ENCODE data around the gene MGARP. TPM values are rescaled to one million over a fixed set of nuclear protein-coding genes. Genes with fewer than 3 reads are reported as not detected.

The MGARP gene
- total and polyA plus RNA-seq, 9 of the 15 experiments (the other 6 are each of a cell fraction or from before 2014, with no cell fraction given) = 0.11 to 0.45 (median 0.23) TPM; not detected in 4

DNA sequence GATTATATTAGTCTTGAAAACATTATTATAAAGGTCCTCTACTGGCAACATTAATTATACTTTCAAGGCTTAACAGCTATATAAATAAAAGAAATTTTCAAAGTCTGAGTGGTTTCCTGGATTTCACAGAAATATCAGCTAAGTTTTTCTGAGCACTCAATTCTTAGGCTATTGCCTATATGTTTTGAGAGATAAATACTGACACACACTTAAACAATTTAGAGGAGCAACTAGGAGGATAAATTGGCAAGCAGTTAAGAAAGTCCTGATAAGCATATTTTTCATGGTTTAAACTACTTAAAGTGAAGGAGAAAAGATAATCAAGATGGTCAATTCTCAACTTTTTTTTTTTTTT lies 2.7 kb upstream of the MGARP start:
- H3K4me1 ChIP-seq (replicated peaks in 1 of 2; ENCODE audit: control insufficient read depth in 2 of 2, insufficient read depth in 2 of 2, low read length in 2 of 2) = no peaks in the 10 kb centered on the region; a peak in 1 of 5 replicates
- in situ Hi-C loops (cut with MboI) = no loop called here
- no TSS peak for BruUV-seq (replicated peaks)
- no peaks in the 10 kb centered on the region for H4K20me1 ChIP-seq (replicated peaks; ENCODE audit: control insufficient read depth, insufficient read depth, low read length)
- H3K4me2 ChIP-seq (ENCODE audit: insufficient read depth, low read length) = no peak overlapping the region
- FAIRE-seq = no peak
- no peaks in the 10 kb centered on the region for H3K79me2 ChIP-seq (ENCODE audit: control insufficient read depth, insufficient read depth, low read length)
- no peak for DNase-seq (ENCODE audit: extremely low read depth in 1 of 4, low spot score in 3 of 4)
- no peaks in the 10 kb centered on the region for H3K9me1 ChIP-seq (ENCODE audit: control insufficient read depth, insufficient read depth, low read length)
- no peak overlapping the region for H2AFZ ChIP-seq (ENCODE audit: low read depth, low read length)
- no peak for ATAC-seq
- H3K27ac ChIP-seq (ENCODE audit: extremely low read depth, low read depth, low read length) = no peak overlapping the region
- H3K27me3 ChIP-seq (ENCODE audit: control insufficient read depth in 2 of 2, insufficient read depth in 2 of 2, low read length in 2 of 2) = no peaks in the 10 kb centered on the region
- intact Hi-C loops (cut with micrococcal nuclease) = no loop called here
- CTCF ChIA-PET (ENCODE audit: low intra/inter-chr PET ratio) = no interaction called here
- TF ChIP-seq ZNF316 (IDR thresholded peaks at IDR 0.05) (0 out of 2 replicates have a peak, but pooled peaks have one; percentile 21), C11orf30 (IDR thresholded peaks at IDR 0.05; ENCODE audit: low read depth) (0 out of 2 replicates have a peak, but pooled peaks have one; percentile 4), CBFA2T3 (IDR thresholded peaks at IDR 0.05) (peak; percentile 23; the same call in 1 of the 2 replicates), MXD1 (CRISPR knock-in tag; IDR thresholded peaks at IDR 0.05; ENCODE audit: borderline replicate concordance, poor library complexity, severe bottlenecking) (no peak), SMARCB1 (IDR thresholded peaks at IDR 0.05; ENCODE audit: insufficient read length, low read depth) (no peak)
- TF ChIP-seq, protein P1, sequence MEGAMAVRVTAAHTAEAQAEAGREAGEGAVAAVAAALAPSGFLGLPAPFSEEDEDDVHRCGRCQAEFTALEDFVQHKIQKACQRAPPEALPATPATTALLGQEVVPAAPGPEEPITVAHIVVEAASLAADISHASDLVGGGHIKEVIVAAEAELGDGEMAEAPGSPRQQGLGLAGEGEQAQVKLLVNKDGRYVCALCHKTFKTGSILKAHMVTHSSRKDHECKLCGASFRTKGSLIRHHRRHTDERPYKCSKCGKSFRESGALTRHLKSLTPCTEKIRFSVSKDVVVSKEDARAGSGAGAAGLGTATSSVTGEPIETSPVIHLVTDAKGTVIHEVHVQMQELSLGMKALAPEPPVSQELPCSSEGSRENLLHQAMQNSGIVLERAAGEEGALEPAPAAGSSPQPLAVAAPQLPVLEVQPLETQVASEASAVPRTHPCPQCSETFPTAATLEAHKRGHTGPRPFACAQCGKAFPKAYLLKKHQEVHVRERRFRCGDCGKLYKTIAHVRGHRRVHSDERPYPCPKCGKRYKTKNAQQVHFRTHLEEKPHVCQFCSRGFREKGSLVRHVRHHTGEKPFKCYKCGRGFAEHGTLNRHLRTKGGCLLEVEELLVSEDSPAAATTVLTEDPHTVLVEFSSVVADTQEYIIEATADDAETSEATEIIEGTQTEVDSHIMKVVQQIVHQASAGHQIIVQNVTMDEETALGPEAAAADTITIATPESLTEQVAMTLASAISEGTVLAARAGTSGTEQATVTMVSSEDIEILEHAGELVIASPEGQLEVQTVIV (CRISPR knock-in tag; IDR thresholded peaks at IDR 0.05; ENCODE audit: borderline replicate concordance) = no peak
- H3K9ac ChIP-seq (ENCODE audit: insufficient read depth in 1 of 2, low read depth in 2 of 2, low read length in 2 of 2) = no peak overlapping the region
- POLR2A ChIA-PET = interaction anchor here (1.2 to 1.9 kb wide), 2 partner anchors 13 to 16 kb away, joined by 4 to 7 read pairs; no protein-coding TSS in a partner anchor
- no peaks in the 10 kb centered on the region for H3K36me3 ChIP-seq (ENCODE audit: control insufficient read depth, insufficient read depth, low read length)
- no peak overlapping the region for H3K4me3 ChIP-seq
- no peaks in the 10 kb centered on the region for H3K9me3 ChIP-seq (replicated peaks; ENCODE audit: control insufficient read depth, insufficient read depth, low read depth, low read length)

Measured in K562 (cell line).